GM12801 (cell line): ENCODE data around the gene ISY1.

Experiments
- CTCF ChIP-seq: IDR thresholded peaks from one replicate; pipeline ENCODE4 v1.5.1; 2011; ENCODE audit warnings: control low read depth; ENCODE audit not compliant: insufficient read length; ENCODE audit errors: extremely low read depth

Gene ISY1

DNA sequence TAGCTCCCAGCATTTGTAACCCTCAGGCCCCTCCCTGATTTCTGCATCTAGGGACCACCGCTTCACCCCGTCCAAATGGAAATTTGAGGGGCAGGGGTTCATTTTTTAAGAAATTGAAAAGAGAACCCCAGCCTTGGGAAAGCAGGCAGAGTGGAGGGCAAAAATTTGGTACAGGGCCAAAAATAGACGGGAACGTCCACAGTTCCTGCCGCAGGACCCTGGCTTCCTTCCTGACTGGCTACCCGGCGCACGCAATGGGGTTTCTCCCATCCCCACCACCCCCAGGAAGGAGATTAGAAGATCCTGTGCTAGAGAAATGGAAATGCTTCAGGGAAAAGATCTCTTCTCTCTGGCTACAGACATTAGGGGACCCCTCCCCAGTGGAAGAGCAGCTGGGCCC, 79.4 kb downstream of the ISY1 start:
- TF ChIP-seq CTCF: no peak

DNA sequence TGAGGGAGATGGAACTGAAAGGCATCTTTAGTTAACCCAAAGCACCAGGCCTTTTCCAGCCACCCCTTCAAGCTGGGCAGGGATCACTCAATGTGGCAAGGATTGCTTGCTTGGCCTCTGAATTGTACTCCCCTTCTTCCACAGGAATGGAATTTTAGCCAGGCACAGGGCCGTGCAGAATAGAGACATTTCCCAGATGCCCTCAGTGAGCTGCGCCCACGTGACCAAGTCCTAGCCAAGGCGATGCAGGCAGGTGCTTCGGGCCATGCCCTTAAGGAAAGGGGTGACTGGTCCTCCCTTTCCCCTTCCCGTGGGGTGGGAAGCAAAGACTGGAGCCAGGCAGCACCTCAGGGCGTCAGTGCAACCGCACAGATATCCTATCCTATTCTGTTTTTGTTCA, 82.4 kb downstream of the ISY1 start:
- TF ChIP-seq CTCF: no peak
